ENCODE results near the gene MANSC4. TPM values are rescaled to one million over a fixed set of nuclear protein-coding genes. Genes with fewer than 3 reads are reported as not detected.

MANSC4 gene
- total RNA-seq, 2 donors from 2014 or later, result not detected

GRCh38 chr12:27782481-27782880 is 2.4 kb upstream of the MANSC4 start:
- TF ChIP-seq CTCF (IDR thresholded peaks at IDR 0.05), result no peak
- no peak for TF ChIP-seq POLR2A (IDR thresholded peaks at IDR 0.05)
- intact Hi-C loops (cut with DNase I), result no loop called here
- H3K36me3 ChIP-seq (replicated peaks in 1 of 2; ENCODE audit: insufficient read depth in 1 of 2, low read depth in 2 of 2), result no peaks in the 10 kb centered on the region
- no peaks in the 10 kb centered on the region for H3K9me3 ChIP-seq
- peaks cover 60% of the 10 kb centered on the region for H3K4me1 ChIP-seq
- no peak overlapping the region for H3K4me3 ChIP-seq
- no peaks in the 10 kb centered on the region for H3K27me3 ChIP-seq
- H3K27ac ChIP-seq, result no peak overlapping the region
- DNase-seq, result no peak
- ATAC-seq, result no peak
- WGBS, 2 donors, result 81 to 89% methylated on average over 1 of the region's 1 CpG

DNA sequence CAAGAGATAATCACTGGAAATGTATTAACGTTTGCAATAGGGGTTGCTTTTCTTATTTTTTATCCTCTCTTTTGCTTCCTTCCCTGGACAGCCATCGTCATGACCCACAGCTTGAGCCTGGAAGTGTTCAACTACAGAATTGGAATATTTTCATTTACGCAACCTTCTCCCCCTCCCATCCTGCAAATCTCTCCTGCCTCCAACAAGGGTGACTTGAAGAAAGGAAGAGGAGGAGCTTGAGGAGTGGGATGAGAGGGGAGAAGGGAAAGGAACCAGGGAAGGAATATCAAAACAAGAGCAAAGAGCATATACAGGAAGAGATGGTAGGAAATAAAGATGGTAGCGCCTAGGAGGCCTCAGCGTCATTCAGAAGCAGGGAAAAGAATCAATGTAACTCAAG is 1.6 kb upstream of the MANSC4 start:
- WGBS, 2 donors, result 53 to 58% methylated on average over 5 of the region's 5 CpGs
- Histone ChIP-seq H3K4me3 (no peak overlapping the region), H3K27me3 (no peaks in the 10 kb centered on the region), H3K27ac (peak overlapping the region in 3 of 4 donors; percentile 28 to 95 (median 95)), H3K36me3 (replicated peaks in 1 of 2; ENCODE audit: insufficient read depth in 1 of 2, low read depth in 2 of 2) (no peaks in the 10 kb centered on the region), H3K4me1 (peaks cover 54% of the 10 kb centered on the region), H3K9me3 (no peaks in the 10 kb centered on the region)
- DNase-seq, result no peak
- intact Hi-C loops (cut with DNase I), result no loop called here
- ATAC-seq, result no peak
- TF ChIP-seq POLR2A (IDR thresholded peaks at IDR 0.05) (no peak), CTCF (IDR thresholded peaks at IDR 0.05) (no peak)

- intact Hi-C loops (cut with DNase I), result no loop called here
- Histone ChIP-seq H3K36me3 (replicated peaks in 1 of 2; ENCODE audit: insufficient read depth in 1 of 2, low read depth in 2 of 2) (no peaks in the 10 kb centered on the region), H3K27ac (peak overlapping the region; percentile 92 to 96 (median 95)), H3K4me3 (peak overlapping the region; percentile 43 to 84), H3K27me3 (no peaks in the 10 kb centered on the region), H3K9me3 (no peaks in the 10 kb centered on the region), H3K4me1 (peaks cover 46% of the 10 kb centered on the region)
- WGBS, 2 donors, result 4 to 5% methylated on average over 9 to 27 of the region's 27 CpGs
- ATAC-seq, result peak; percentile 55
- TF ChIP-seq POLR2A (IDR thresholded peaks at IDR 0.05) (peak in 2 of 3 donors; percentile 4 to 6), CTCF (IDR thresholded peaks at IDR 0.05) (peak in 1 of 7 experiments; percentile 6)
- DNase-seq, result peak; percentile 50 to 72 (median 66)
These were observed 774 bp upstream of the MANSC4 start for GRCh38 chr12:27780612-27781408.

DNA sequence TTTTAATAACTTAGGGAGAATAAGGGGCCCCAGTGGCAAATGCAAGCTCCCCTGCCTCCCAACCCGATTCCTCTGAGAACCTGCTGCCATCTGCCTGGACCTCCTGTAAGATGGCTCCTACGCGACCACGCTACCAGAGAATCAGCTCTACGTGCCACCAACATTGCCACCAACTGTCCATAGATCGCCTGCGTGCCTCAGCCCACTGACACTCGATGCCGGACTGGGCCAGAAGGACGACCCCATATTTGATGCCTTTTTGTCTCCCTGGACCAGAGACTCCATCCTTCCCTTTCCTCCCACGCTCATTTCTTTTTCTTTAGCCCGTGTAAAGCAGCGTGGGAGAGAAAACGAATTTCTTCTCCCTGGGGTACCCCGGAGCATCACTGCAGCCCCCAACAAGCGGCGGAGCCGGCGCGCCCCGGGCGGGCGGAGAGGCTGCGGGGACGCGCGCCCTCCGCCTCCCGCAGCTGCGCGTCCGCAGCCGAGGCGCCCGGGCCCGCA is 568 bp downstream of the MANSC4 start:
- DNase-seq (peak; percentile 15 to 43 (median 28)), ATAC-seq (peak; percentile 1)
- WGBS, 2 donors, result 2% methylated on average over 36 of the region's 36 CpGs
- intact Hi-C loops (cut with DNase I), result no loop called here
- H3K9me3 ChIP-seq, result no peaks in the 10 kb centered on the region
- peak overlapping the region; percentile 92 to 96 (median 95) for H3K27ac ChIP-seq
- no peaks in the 10 kb centered on the region for H3K36me3 ChIP-seq (replicated peaks in 1 of 2; ENCODE audit: insufficient read depth in 1 of 2, low read depth in 2 of 2)
- H3K27me3 ChIP-seq, result no peaks in the 10 kb centered on the region
- peaks cover 35% of the 10 kb centered on the region for H3K4me1 ChIP-seq
- TF ChIP-seq POLR2A (IDR thresholded peaks at IDR 0.05) (no peak), CTCF (IDR thresholded peaks at IDR 0.05) (no peak)
- peak overlapping the region in 1 of 2 donors; percentile 37 for H3K4me3 ChIP-seq

All from body of pancreas (tissue), 4 donors.